HG03045 (cell line): ENCODE data around the gene GADD45GIP1.

ENCODE experiments used
- ATAC-seq: cut with Tn5 transposase; IDR thresholded peaks from one replicate; pipeline ENCODE4 v1.9.1; 2021; ENCODE audit warnings: mild to moderate bottlenecking, moderate library complexity; ENCODE audit not compliant: unreplicated experiment

GADD45GIP1 gene

GRCh38 chr19:12913851-12914690 lies 43.0 kb downstream of the GADD45GIP1 start:
- no peak for ATAC-seq

DNA sequence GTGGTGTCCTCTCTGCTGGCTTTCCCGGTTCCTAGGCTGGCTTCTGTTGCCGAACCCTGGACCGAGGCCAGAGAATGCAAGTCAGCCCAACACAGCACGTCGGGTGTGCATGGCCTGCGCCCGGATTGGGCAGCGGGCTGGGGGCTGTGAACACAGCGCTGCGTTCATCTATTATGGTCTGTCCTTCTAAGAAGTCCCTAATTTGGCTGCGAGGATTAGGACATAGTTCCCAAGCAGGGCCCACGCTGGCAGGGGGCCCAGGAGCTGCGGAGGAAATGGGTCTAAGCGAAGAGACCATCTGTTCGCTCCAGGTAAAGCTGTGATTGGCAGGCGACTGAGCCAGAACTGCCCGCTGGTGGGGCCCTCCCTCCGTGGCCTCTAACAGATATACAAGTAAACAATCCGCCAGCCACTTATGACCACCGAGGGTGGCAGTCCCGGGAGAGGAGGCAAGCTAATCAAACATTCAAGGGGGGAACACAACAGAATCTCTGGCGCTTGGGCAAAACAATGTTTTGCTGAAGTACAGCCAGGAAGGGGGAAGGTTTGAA lies 43.9 kb downstream of the GADD45GIP1 start:
- no peak for ATAC-seq

DNA sequence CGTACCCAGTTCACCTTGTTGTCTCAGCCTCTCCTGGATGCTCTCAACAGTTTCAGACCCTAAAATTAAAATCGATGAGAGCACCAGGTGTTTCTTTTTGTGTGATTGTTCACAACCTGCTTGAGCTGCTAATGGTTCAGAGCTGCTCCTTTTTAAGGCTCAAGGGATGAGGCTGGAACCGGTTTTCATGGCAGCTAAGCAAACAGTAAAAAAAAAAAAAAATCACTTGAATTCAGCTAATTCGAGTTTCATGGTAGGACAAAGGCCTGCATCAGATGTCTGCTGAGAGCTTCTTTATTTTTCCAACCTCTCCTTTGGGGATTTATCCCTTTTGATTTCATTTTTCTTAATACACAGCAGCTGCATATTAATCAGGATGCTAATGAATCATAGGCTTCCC lies 44.5 kb downstream of the GADD45GIP1 start:
- ATAC-seq, result no peak

- no peak for ATAC-seq
Observed at GRCh38 chr19:12907166-12907565, 49.9 kb downstream of the GADD45GIP1 start.
